Stimulated activated CD4-positive, alpha-beta T cell treated with anti-CD3 and anti-CD28 coated beads, Interleukin-15, amount 100 ng/mL, for 48 hours (primary cell): ENCODE data around the gene LGALS9B.
"Not testable (repeated sequence)": the region's sequence is repeated elsewhere in the genome, so short reads cannot be mapped to it uniquely, and the experiment has no call there.

Experiments used
- DNase-seq, 2 donors: peaks; one replicate each; pipeline ENCODE4 v3.0.0-alpha.2; 2020; ENCODE audit warnings: low read depth in 2 of 2

The LGALS9B gene

GRCh38 chr17:20466999-20467398 lies 340 bp downstream of the LGALS9B start:
- not testable (repeated sequence) for DNase-seq

GRCh38 chr17:20466553-20466952 lies 786 bp downstream of the LGALS9B start:
- DNase-seq: not testable (repeated sequence)

- not testable (repeated sequence) for DNase-seq
These were observed 1.8 kb downstream of the LGALS9B start for GRCh38 chr17:20465535-20465934.

GRCh38 chr17:20464854-20465414 lies 2.4 kb downstream of the LGALS9B start:
- not testable (repeated sequence) for DNase-seq

- DNase-seq: not testable (repeated sequence)
These were observed 5.2 kb downstream of the LGALS9B start for GRCh38 chr17:20462158-20462557.

GRCh38 chr17:20457848-20458381 lies 9.4 kb downstream of the LGALS9B start:
- not testable (repeated sequence) for DNase-seq

- DNase-seq: not testable (repeated sequence)
These were observed 12.2 kb downstream of the LGALS9B start for GRCh38 chr17:20455106-20455505.

- not testable (repeated sequence) for DNase-seq
These were observed 13.4 kb downstream of the LGALS9B start for GRCh38 chr17:20453820-20454434.

GRCh38 chr17:20450852-20451251 lies 16.5 kb downstream of the LGALS9B start:
- DNase-seq: peak; percentile 29 to 31

- not testable (repeated sequence) for DNase-seq
These were observed 19.6 kb downstream of the LGALS9B start for GRCh38 chr17:20447534-20448321.

GRCh38 chr17:20446895-20447294 lies 20.4 kb downstream of the LGALS9B start:
- DNase-seq: not testable (repeated sequence)

- not testable (repeated sequence) for DNase-seq
These were observed 22.6 kb downstream of the LGALS9B start for GRCh38 chr17:20444581-20445236.

- not testable (repeated sequence) for DNase-seq
These were observed 23.2 kb downstream of the LGALS9B start for GRCh38 chr17:20444173-20444572.

- DNase-seq: not testable (repeated sequence)
These were observed 23.7 kb downstream of the LGALS9B start for GRCh38 chr17:20443632-20444031.

- not testable (repeated sequence) for DNase-seq
These were observed 26.7 kb downstream of the LGALS9B start for GRCh38 chr17:20440665-20441064.

- DNase-seq: not testable (repeated sequence)
These were observed 32.2 kb downstream of the LGALS9B start for GRCh38 chr17:20435166-20435565.

- not testable (repeated sequence) for DNase-seq
These were observed 34.0 kb downstream of the LGALS9B start for GRCh38 chr17:20433382-20433781.

- DNase-seq: not testable (repeated sequence)
These were observed 40.1 kb downstream of the LGALS9B start for GRCh38 chr17:20427264-20427663.

GRCh38 chr17:20422826-20423225 lies 44.5 kb downstream of the LGALS9B start:
- DNase-seq: not testable (repeated sequence)

- DNase-seq: not testable (repeated sequence)
These were observed 48.5 kb downstream of the LGALS9B start for GRCh38 chr17:20418838-20419237.

- DNase-seq: not testable (repeated sequence)
These were observed 49.8 kb downstream of the LGALS9B start for GRCh38 chr17:20417492-20418080.
